HG03457 (cell line): ENCODE measurements around the gene P2RY6.

ENCODE experiments used
- ATAC-seq: cut with Tn5 transposase; IDR thresholded peaks from one replicate; pipeline ENCODE4 v1.9.1; 2021; ENCODE audit warnings: moderate number of reproducible peaks; ENCODE audit not compliant: unreplicated experiment

Gene P2RY6

DNA sequence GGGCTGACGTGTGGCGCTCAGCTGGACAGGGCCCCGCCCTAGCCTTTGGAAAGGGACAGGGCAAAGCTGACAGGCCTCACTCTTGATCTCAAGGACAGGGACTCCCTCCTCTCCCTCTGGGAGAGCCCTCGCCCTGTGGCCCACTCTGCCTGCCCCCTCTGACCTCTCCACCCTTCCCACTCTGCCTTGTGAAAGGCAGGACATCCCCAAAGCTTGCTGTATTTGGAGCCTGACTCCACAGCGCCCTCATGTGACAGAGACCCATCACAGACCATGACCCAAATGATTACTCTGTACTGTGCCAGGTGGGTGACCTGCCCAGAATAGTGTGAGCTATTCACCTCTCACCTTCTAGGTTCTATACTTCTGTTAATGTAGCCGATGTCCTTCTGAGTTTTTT, 35.3 kb upstream of the P2RY6 start:
- no peak for ATAC-seq

- ATAC-seq, result no peak
Observed at GRCh38 chr11:73237471-73238290, 34.5 kb upstream of the P2RY6 start.

GRCh38 chr11:73239111-73239521, 33.0 kb upstream of the P2RY6 start:
- no peak for ATAC-seq

DNA sequence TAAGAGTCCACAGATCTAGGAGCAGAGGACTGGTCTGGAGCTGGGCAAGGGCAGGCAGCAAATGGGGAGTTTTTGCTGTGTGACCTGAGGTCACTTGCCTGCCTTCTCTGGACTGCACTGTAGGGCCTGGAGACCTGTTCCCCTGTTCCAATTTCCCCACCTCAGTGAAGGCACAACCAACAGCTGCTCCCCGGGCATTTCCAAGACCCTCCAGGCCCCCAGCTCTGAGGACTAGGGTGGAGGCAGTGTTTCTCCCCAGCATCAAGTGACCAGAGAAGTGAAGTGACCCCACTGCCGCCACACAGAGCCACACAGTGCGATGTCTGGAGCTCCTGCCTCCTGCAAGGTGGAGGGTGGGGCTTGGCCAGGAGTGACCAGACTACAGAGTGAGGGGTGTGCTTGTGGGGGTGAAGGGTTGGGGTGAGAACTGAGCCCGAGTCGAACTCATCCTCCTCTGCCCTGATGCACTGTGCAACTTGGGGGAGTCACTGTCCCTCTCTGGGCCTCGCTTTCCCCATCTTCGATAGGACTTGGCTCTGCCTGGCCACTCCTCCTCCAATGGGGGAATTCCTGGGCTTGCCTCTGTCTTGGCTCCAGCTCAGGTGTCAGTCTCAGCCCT, 32.5 kb upstream of the P2RY6 start:
- no peak for ATAC-seq

DNA sequence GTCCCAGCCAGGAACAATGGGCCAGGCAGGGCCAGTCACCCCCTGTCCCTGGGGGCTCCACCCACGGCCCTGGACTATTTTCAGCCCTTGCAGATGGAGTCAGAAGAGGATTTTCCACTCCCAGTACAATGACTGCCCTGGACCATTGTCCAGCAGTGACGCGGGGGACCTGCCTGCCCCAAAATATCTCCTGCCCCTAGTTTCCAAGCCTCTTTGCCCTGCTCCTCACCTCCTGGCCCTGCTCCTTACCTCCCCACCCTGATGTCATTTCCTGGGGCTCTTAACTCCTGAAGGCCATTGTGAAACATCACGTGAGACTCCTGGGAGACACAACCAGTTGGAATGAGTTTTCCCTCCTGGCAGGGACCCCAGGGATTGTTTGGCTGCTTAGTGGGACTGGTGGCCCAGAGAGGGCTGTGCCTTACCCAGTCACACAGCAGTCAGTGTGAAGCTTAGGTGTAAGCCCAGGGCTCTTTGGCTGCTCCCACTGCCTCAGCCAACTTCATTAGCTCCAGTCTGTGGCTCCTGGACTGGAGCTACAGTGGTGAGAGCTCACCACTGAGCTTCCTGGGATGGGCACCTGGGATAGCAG, 31.9 kb upstream of the P2RY6 start:
- no peak for ATAC-seq

- ATAC-seq, result no peak
Observed at GRCh38 chr11:73241300-73241699, 30.8 kb upstream of the P2RY6 start.

DNA sequence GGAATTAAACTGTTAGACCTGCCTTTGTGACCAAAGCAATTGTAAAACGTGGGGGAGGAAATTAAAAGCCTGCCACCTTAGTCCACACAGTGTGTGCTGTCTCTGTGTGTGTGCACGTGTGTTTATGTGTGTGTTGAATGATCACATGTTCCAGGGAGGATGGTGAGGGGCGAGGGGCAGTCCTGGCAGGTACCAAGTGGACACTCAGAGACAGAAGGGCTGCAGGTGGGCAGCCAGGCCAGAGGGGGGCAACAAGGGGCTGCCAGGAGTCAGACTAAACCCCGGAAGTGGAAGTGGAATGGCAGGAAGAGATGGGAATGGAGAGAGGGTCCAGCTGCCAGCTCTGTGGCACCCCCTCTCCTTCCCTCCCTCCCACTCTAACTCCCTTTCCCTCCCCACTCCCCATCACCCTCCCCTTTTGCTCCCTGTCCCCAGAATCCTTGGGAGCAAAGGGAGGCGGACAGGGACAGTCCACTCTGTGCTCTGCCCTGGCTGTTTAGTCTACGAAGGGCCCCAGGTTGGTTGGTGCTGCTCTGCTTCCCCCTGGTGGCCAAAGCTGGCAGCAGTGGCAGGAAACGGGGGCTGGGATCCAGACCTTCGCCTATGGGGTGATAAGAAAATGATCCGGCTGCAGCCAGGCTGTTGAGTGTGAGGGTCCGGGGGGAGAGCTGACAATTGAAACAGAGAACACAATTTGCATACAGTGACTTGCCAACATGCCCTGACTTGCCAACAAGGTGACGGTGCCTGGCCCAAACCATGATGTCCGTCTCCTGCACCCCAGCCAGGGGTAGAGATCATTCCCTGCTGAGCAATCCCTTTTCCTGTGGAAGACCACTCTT, 29.7 kb upstream of the P2RY6 start:
- no peak for ATAC-seq

DNA sequence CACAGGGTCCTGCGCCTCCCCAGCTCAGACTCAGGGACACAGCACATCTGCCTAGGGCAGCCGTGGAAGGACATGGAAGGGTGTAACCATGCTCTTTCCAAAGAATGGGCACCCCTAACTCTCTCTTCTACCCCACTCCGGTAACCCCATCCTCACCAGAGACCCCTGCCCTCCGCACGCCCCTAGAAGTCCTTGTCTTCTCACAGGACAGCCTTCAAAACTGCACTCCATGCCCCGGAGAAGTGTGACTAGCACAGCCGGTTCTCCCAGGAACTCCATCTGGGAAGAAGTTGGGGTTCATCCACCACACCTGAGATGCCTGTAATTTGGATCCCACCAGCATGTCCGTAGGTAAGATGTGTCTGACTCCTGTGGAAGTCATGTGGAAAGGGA, 29.0 kb upstream of the P2RY6 start:
- ATAC-seq, result no peak

DNA sequence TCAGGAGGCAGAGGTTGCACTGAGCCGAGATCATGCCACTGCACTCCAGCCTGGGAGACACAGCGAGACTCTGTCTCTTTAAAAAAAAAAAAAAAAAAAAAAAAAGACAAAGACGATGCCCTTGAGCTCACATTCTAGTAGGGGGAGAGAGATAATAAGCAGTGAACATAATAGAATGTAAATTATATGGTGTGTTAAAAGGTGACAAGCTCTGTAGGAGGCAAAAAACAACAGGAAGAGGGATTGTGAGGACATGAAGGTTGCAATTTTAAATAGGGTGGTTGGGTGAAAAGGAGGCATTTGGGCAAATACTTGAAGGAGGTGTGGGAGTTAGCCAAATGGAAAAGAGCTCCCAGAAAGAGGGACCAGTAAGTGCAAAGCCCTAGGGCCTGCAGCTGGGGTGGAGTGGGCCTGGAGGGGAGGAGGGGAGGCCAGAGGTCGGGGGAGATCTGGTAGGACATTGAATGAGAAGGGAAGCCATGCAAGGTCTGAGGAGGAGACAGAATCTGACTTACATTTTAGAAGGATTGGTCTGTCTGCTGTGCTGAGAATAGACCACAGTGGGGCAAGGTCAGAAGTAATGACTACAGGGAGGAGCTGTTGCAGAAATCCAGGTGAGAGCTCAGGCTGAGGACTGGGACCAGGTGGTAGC, 27.4 kb upstream of the P2RY6 start:
- ATAC-seq, result no peak

- no peak for ATAC-seq
Observed at GRCh38 chr11:73245461-73245860, 26.7 kb upstream of the P2RY6 start.

DNA sequence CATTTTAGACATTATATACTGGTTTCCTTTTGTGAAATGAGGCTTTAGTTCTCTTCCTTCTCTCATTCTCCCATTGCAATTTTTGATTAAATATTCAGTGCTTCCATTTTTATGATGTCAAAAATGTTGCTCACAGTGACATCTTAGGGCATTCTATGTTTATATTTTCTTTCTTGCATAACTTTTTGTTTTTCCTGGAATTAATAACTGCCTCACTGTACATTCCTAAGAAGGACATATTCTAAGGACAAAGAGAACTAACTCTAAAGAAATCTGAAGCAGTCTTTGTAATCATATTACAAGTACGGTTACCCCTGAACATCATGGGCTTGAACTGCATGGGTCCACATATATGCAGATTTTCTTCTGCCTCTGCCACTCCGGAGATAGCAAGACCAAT, 25.8 kb upstream of the P2RY6 start:
- ATAC-seq, result no peak

- ATAC-seq, result no peak
Observed at GRCh38 chr11:73248526-73249185, 23.5 kb upstream of the P2RY6 start.

GRCh38 chr11:73249304-73249703, 22.8 kb upstream of the P2RY6 start:
- no peak for ATAC-seq

DNA sequence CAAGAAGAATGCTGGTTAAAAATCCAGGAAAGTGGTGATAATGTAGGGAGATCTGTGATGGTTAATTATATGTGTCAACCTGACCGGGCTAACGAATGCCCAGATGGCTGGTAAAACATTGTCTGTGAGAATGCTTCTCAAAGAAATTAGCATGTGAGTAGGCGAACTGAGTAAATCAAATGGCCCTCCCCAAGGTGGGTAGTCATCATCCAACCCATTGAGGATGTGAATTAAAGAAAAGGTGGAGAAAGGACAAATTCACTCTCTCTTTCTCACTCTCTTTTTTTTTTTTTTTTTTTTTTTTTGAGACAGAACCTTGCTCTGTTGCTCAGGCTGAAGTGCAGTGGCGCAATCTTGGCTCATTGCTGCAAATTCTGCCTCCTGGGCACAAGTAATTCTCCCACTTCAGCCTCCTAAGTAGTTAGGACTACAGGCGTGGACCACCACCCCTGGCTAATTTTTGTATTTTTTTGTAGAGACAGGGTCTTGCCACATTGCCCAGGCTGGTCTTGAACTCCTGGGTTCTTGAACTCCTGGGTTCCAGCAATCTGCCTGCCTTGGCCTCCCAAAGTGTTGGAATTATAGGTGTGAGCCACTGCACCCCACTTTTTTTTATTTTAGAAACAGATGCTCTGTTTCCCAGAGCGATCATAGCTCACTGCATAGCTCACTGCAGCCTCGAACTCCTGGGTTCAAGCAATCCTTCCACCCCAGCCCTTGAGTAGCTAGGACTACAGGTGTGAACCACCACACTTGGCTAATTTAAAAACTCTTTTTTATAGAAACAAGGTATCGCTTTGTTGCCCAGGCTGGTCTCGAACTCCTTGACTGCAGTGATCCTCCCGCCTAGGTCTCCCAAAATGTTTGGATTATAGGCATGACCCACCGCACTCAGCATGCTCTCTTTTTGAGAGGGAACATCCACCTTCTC, 22.0 kb upstream of the P2RY6 start:
- ATAC-seq, result no peak

GRCh38 chr11:73252577-73253191, 19.5 kb upstream of the P2RY6 start:
- ATAC-seq, result no peak

DNA sequence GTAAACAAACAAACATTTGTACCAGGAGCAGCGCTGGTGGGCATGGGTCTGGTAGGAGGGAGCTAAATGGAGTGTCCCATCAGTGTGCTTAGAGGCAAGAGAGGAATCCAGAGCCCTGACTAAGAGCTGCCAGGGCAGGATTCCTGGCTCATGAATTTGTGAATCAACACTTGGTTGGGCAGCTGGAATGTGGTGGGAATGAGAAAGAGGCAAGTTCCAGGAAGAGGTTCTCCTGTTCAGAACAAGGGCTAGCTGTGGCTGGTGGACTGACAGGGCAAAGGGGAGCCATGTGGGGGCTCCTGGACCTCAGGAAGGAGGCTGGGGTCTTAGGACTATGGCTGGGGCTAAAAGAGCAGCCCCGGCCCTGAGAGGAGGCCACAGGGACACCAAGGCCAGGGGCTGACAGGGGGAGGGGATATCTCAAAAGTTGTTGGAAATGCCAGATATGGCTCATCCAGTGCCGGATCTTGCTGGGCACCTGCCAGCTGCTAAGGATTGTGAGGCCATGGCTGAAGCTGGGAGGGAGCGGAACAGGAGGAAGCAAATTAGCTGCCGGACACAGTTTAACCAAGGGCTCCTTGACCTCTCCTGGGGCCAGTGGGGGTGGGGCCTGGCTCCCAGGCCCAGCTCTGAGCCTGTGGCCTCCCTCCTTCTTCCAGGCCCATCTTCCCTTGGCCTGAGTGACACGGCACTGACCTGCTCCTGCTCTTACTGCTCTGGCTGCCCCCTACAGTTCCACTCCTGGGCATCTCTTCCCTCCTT, 14.6 kb upstream of the P2RY6 start:
- ATAC-seq, result no peak

GRCh38 chr11:73258104-73259035, 13.8 kb upstream of the P2RY6 start:
- no peak for ATAC-seq
